Loucy (cell line): ENCODE measurements around the gene TENM3.

Experiments used
- H2AFZ ChIP-seq: fragments of 200-600 bp; sonication (generic); 2 replicates; pipeline ENCODE4 v1.6.0; 2016; ENCODE audit warnings: antibody characterized with exemption, mild to moderate bottlenecking, low read length, moderate library complexity
- H3F3A ChIP-seq: fragments of 200-600 bp; 2 replicates; pipeline ENCODE4 v1.6.0; 2016; ENCODE audit warnings: antibody characterized with exemption, low read depth, mild to moderate bottlenecking
- H3K27me3 ChIP-seq: fragments of 200-600 bp; sonication (generic); 2 replicates; pipeline ENCODE4 v1.6.1; 2014; ENCODE audit warnings: low read length, mild to moderate bottlenecking; ENCODE audit not compliant: insufficient read depth, poor library complexity, severe bottlenecking
- H3K36me3 ChIP-seq: fragments of 200-600 bp; sonication (generic); 2 replicates; pipeline ENCODE4 v1.6.1; 2016; ENCODE audit warnings: low read length; ENCODE audit not compliant: insufficient read depth
- H3K4me1 ChIP-seq: fragments of 200-600 bp; sonication (generic); 2 replicates; pipeline ENCODE4 v1.5.1; 2014; ENCODE audit warnings: low read length, mild to moderate bottlenecking; ENCODE audit not compliant: insufficient read depth, poor library complexity, severe bottlenecking
- H3K4me2 ChIP-seq: fragments of 200-600 bp; sonication (generic); 2 replicates; pipeline ENCODE4 v1.6.0; 2014; ENCODE audit warnings: antibody characterized with exemption, low read length, low read depth, mild to moderate bottlenecking; ENCODE audit not compliant: poor library complexity, severe bottlenecking
- H3K4me3 ChIP-seq: fragments of 200-600 bp; sonication (generic); 2 replicates; pipeline ENCODE4 v1.5.1; 2014; ENCODE audit warnings: low read length, mild to moderate bottlenecking, mixed read lengths; ENCODE audit not compliant: poor library complexity, severe bottlenecking
- H3K79me2 ChIP-seq: fragments of 200-600 bp; sonication (generic); 2 replicates; pipeline ENCODE4 v1.6.1; 2014; ENCODE audit warnings: low read length; ENCODE audit not compliant: insufficient read depth
- H3K9ac ChIP-seq: fragments of 200-600 bp; sonication (generic); 2 replicates; pipeline ENCODE4 v1.6.0; 2014; ENCODE audit warnings: mild to moderate bottlenecking, low read depth, low read length, moderate library complexity; ENCODE audit not compliant: poor library complexity, severe bottlenecking
- H3K9me2 ChIP-seq: fragments of 200-600 bp; sonication (generic); replicated peaks from 2 replicates; pipeline ENCODE4 v1.6.1; 2016; ENCODE audit warnings: low read depth, low read length, mixed read lengths
- H3K9me3 ChIP-seq: fragments of 200-600 bp; sonication (generic); 2 replicates; pipeline ENCODE4 v1.6.1; 2014; ENCODE audit warnings: mild to moderate bottlenecking, antibody characterized with exemption, low read length, low read depth; ENCODE audit not compliant: insufficient read depth
- H4K20me1 ChIP-seq: fragments of 200-600 bp; sonication (generic); 2 replicates; pipeline ENCODE4 v1.6.0; 2014; ENCODE audit warnings: antibody characterized with exemption, low read length, mild to moderate bottlenecking; ENCODE audit not compliant: insufficient read depth, poor library complexity, severe bottlenecking
- CTCF ChIP-seq: fragments of 200-600 bp; sonication (generic); conservative IDR thresholded peaks from 2 replicates; pipeline ENCODE4 v1.5.1; 2014; ENCODE audit warnings: mild to moderate bottlenecking, antibody characterized with exemption, low read length
- EZH2phosphoT487 ChIP-seq: fragments of 200-600 bp; IDR thresholded peaks from 2 replicates; pipeline ENCODE4 v1.6.1; 2018; ENCODE audit warnings: antibody characterized with exemption, mild to moderate bottlenecking, moderate library complexity, borderline replicate concordance

TENM3 gene

GRCh38 chr4:182699795-182700194 lies 456.6 kb downstream of the TENM3 start:
- no peaks in the 10 kb centered on the region for H4K20me1 ChIP-seq
- H3K9me3 ChIP-seq: no peaks in the 10 kb centered on the region
- H3K4me1 ChIP-seq: no peaks in the 10 kb centered on the region
- H3F3A ChIP-seq: no peaks in the 10 kb centered on the region
- no peak overlapping the region for H2AFZ ChIP-seq
- H3K27me3 ChIP-seq: no peaks in the 10 kb centered on the region
- H3K36me3 ChIP-seq: no peaks in the 10 kb centered on the region
- H3K9me2 ChIP-seq: no peaks in the 10 kb centered on the region
- H3K9ac ChIP-seq: no peak overlapping the region
- TF ChIP-seq EZH2phosphoT487: no peak
- TF ChIP-seq CTCF: no peak
- no peak overlapping the region for H3K4me2 ChIP-seq
- no peaks in the 10 kb centered on the region for H3K79me2 ChIP-seq
- no peak overlapping the region for H3K4me3 ChIP-seq

- no peaks in the 10 kb centered on the region for H3K4me1 ChIP-seq
- no peaks in the 10 kb centered on the region for H3F3A ChIP-seq
- H3K9ac ChIP-seq: no peak overlapping the region
- no peak overlapping the region for H3K4me2 ChIP-seq
- H3K9me3 ChIP-seq: no peaks in the 10 kb centered on the region
- no peaks in the 10 kb centered on the region for H3K79me2 ChIP-seq
- no peaks in the 10 kb centered on the region for H3K9me2 ChIP-seq
- H3K27me3 ChIP-seq: no peaks in the 10 kb centered on the region
- H2AFZ ChIP-seq: no peak overlapping the region
- no peaks in the 10 kb centered on the region for H4K20me1 ChIP-seq
- no peaks in the 10 kb centered on the region for H3K36me3 ChIP-seq
- TF ChIP-seq EZH2phosphoT487 (no peak), CTCF (no peak)
- H3K4me3 ChIP-seq: no peak overlapping the region
Measured at GRCh38 chr4:182700362-182701160, 457.4 kb downstream of the TENM3 start.

GRCh38 chr4:182704077-182704476 lies 460.9 kb downstream of the TENM3 start:
- H3K9me2 ChIP-seq: no peaks in the 10 kb centered on the region
- no peaks in the 10 kb centered on the region for H3K36me3 ChIP-seq
- H2AFZ ChIP-seq: no peak overlapping the region
- no peaks in the 10 kb centered on the region for H3K79me2 ChIP-seq
- no peak overlapping the region for H3K4me2 ChIP-seq
- H3K9ac ChIP-seq: no peak overlapping the region
- TF ChIP-seq EZH2phosphoT487 (no peak), CTCF (no peak)
- H3K4me1 ChIP-seq: no peaks in the 10 kb centered on the region
- no peaks in the 10 kb centered on the region for H3K9me3 ChIP-seq
- H4K20me1 ChIP-seq: no peaks in the 10 kb centered on the region
- no peaks in the 10 kb centered on the region for H3F3A ChIP-seq
- H3K27me3 ChIP-seq: no peaks in the 10 kb centered on the region
- no peak overlapping the region for H3K4me3 ChIP-seq
